HG03025 (cell line): ENCODE results near the gene BCL7A.
"Not testable (repeated sequence)": the region's sequence is repeated elsewhere in the genome, so short reads cannot be mapped to it uniquely, and the experiment has no call there.

Experiments
- ATAC-seq: cut with Tn5 transposase; IDR thresholded peaks from one replicate; pipeline ENCODE4 v1.9.1; 2021; ENCODE audit warnings: mild to moderate bottlenecking, moderate library complexity; ENCODE audit not compliant: unreplicated experiment, low FRiP score

Gene BCL7A

DNA sequence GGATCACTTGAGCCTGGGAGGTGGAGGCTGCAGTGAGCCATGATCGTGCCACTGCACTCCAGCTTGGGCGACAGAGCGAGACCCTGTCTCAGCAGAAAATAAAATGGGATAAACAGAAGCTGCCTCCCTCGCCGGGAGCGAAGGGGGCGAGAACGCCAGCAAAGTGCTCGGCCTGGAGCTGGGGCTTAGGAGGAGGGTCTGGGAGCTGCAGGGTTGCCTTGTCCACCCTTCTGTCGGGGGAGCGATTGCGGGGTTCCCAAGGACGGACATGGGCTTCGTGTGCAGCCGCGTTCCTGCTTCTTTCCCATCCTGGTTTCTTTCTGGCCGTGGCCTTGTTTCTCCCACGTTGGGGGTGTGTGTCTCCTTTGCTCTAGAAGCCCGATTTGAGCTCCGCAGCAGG lies 29.0 kb downstream of the BCL7A start:
- ATAC-seq: no peak

DNA sequence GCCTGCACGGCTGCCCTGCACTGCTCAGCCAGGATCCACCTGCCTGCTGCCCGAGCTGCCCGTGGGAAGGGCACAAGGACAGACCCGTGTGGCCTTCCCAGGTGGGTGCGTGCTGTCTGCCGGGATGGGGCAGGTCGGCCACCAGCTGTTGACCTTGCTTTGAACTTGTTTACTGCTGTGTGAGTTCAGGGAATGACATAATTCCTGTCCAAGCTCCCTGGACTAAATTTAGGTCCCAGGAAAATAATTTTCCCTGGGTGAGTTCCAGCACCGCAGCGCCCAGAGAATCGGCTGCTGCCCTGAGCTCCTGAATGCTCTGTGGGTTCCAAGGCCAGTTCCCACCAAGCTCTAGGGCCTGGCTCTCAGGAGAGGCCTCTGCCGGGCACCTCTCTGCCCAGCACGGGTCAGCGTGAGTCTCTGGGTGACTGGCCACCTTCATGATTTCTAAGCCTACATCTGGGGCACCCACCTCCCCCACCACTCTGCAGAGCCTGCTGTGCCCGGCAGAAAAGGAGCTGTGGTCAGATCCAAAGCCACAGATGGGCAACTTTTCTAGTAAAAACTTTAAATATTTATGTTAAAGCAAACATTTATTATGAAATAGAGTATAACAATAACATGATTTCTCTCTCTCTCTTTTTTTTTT lies 29.7 kb downstream of the BCL7A start:
- ATAC-seq: no peak

DNA sequence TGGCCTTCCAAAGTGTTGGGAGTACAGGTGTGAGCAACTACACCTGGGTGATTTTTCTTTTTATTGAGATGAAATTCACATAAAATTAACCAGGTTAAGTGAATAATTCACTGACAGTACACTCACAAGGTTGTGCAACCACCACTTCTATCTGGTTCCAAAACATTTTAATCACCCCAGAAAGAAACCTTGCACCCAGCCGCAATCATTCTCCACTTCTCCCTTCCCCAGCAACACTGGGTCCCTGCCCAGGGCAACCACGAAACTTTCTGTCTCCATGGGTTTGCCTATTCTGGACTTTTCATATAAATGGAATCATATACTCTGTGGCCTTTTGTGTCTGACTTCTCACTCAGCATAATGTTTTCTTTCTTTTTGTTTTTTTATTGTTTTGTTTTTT lies 30.6 kb downstream of the BCL7A start:
- ATAC-seq: no peak

DNA sequence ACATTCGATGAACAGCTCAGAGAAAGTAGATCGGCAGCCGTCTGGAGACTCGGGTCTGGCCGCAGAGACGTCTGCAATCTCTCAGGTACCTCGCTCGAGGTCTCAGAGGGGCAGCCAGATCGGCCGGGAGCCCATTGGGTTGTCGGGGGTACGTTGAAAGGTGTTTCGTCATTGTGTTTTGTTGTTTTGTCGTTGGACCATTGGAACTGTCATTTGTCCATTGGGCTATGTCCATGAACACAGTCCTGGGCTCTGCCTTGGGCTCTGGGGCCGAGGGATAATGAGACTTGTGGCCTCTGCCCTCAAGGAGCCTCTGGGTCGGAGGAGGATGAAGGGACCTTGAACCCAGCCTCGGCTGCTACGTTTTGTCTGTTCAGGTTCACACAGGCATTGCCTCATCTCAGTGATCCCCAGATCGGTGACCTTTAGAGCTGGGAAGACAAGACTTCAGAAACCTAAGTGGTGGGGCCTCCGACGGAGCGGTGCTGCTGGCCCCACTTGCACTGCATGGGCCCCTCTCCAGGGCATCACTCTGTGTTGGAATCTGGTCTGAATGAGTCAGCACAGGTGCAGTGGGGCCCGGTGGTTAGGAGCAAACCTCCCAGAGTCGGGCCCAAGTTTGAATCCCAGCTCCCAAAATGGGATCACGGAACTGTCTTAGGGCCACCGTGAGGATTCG lies 33.3 kb downstream of the BCL7A start:
- no peak for ATAC-seq

DNA sequence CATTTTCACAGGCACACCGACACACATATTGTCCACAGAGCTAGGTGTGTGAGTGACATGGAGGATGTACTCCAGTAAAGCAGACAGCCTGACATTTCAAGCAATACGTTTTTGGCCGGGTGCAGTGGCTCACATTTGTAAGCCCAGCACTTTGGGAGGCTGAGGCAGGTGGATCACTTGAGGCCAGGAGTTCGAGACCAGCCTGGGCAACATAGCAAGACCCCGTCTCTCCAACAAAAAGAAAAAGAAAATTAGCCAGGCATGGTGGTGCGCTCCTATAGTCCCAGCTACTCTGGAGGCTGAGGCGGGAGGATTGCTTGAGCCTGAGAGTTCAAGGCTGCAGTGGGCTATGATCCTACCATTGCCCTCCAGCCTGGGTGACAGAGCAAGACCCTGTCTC lies 34.7 kb downstream of the BCL7A start:
- ATAC-seq: not testable (repeated sequence)

DNA sequence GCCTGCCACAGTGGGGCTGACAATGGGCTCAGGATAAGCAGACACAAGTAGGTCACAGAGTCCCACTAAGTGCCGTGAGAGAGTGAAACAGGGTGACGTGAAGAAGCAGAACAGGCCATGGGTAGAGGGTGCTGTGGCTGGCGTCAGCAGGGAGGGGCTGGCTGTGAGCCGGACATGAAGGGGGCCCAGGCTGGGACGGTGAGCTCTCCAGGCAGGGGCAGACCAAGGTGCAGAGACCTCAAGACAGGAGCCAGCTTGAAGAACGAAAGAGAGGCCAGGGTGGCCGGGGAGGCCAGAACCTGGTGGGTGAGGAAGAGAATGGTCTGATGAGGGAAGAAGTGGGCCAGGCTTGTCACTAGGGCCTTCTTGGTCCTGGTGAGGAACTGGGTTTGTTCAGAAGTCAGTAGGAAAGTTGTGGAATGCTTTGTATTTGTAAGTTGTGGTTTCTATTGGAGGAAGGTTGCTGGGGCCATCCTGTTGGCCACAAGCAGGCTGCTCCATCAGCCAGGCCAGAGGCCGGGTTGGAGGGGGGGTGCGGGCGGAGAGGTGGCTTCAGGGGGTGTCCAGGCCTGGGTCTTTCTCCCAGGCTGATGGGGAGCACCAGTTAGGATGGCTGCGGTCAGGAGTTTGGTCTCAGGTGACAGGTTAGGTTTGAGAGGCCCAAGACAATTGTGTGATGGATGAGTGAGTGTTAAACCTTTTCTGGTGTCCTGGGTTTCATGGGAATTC lies 35.5 kb downstream of the BCL7A start:
- ATAC-seq: no peak

DNA sequence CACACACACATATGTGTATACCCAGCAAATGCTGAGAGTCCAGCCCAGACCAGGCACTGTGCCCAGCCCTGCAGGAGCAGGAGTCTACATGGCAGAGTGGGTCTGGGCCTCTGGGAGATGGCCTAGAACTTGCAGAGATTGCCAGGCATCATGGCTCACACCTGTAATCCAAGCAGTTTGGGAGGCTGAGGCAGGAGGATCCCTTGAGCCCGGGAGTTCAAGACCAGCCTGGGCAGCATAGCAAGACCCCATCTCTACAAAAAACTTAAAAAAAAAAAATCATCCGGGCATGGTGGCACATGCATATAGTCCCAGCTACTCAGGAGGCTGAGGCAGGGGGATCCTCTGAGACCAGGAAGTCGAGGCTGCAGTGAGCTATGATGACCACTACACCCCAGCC lies 36.1 kb downstream of the BCL7A start:
- ATAC-seq: no peak

DNA sequence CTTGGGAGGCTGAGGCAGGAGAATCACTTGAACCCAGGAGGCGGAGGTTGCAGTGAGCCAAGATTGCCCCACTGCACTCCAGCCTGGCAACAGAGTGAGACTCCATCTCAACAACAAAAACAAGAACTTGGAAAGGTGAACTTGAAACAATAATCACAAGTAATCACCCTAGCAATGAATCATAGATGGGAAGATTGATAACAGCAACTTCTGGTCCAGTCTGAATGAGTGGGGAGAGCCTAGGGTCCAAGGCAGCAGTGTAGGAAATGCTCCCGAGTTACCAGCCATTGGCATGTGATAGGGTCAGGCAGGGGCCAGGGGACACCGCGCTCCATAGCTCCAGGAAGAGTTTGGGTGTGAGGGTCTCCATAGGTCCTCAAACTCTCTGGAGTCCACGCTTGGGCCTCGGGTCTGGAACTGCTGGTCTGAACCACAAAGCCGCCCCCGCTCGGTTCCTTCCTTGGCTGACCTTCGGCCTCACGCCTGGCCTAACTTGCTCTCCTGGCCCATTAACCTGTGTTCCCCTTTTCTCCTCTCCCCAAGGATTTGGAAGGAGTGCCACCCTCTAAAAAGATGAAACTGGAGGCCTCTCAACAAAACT lies 37.0 kb downstream of the BCL7A start:
- ATAC-seq: no peak

DNA sequence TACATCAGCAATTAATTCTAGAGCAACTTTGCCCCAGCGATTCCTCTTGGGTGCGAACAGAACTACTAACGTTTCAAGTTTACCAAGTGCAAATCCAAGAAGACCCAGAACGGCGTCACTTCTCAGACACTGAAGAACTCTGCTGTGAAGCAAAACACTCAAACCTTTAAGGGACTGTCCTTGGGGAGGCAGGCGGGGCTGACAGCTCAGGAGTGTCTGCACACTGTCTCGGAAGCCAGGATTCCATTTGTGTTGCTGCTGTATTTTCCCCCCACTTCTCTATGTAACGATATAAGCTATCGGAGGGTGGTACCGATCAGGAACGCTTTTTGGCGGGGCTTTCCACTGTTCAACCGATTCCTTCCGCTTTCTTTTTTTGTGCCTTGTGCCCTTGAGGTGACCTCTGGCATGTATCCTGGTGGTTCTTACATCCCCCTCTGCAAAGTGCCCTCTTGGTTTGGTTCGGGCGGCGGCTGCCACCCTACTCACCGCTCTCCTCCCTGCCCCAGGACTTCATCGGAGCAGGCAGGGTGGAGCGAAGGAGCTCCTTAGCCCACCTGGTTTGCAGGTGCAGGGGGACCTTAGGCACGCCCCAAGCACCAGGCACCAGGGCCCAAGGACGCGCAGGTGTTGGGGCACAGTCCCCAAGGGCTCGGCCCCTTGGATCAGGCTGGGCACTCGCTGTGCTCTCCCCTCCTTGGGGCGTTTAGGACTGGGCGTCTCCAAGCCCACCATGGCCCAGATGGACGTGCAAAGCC lies 37.7 kb downstream of the BCL7A start:
- no peak for ATAC-seq

DNA sequence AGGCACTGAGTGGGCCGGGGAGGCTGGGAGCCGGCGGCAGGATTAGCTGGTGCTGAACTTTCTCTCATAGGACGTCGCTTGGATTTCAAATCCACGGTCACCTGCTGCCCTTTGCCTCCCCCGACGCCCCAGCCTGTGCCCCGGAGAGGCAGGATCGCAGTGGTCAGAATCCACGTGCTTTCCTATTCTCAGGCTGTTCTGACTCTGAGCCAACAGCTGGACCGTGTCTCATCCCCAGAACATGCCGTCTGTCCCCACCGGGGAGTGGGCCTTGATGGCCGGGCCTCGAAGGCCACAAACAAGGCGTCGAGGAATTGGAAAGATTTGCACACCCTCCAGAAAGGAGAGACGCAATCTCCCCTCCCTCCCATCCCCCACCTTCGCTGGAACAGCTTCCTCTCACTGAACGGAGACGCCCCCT lies 38.4 kb downstream of the BCL7A start:
- ATAC-seq: no peak

DNA sequence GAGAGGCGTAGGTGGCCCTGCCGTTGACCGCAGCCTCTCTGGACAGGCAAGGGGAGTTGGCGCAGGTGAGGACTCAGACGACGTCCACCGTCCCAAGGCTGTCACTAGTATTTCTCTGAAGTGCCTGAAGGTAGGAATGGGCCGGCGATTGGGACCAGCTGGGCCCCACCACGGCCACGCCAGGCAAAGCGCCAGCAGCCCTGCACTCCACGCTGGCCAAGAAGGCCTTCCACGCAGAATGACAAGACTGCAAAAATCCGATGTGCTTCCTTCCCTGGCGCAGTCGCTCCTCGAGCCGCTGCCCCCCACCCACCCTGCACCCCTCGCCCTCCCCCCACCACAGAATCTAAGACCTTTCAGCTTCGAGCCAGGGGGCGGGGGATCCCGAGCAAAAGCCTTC lies 39.6 kb downstream of the BCL7A start:
- no peak for ATAC-seq

DNA sequence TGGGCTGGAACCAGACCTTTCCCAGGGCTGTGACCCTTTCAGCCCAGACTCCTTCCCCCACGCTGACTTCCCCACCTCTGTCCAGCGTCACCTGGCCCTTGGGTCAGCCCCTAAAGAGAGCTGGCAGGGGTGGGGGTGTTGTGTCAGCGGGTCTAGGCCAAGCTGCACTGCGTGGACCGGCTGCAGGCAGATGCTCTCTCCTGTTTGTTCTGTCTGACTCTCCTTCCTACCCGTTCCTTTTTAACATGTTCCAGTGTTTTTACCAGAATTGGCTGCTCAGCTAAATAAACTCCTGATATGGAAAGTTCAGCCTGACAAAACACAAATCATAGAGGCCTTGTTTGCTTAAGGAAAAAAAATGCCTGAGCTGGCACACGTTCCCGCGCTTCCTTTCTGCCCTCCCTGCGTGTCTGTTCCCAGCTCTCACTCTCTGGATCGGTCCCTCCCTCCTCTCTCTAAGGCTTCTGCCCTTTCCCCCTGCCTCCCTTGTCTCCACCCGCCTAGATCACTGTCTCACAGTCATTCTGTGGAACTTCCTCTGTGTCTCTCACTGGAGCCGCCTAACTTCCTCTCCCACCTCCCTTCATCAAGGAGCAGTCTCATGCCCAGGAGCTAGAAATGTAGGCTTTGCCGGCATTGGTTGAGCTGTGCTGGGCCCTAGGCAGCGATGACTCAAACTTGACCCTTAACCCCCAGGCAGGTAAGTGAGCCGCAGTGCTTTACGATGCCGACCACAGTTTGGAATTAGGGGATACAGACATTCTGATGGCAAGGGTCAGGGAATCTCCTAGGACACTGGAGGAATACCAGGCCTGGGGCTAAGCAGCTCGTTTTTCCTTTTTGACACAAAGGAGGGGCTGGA lies 41.4 kb downstream of the BCL7A start:
- ATAC-seq: no peak

DNA sequence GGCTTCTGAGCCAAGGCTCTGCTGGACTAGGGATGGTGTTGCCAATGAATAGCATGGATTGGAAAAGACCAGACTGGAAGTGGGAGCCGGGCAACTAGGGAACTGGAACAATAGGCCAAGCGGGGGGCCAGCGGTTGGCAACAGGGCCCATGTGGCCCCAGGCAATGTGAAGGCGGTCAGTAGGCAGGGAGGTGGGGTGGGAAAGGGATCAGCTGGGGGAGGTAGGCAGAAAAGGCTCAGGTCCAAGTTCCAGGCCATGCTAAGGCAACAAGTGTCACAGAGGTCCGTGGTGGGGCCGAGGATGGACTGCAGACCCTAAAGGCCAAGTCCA lies 42.0 kb downstream of the BCL7A start:
- no peak for ATAC-seq

DNA sequence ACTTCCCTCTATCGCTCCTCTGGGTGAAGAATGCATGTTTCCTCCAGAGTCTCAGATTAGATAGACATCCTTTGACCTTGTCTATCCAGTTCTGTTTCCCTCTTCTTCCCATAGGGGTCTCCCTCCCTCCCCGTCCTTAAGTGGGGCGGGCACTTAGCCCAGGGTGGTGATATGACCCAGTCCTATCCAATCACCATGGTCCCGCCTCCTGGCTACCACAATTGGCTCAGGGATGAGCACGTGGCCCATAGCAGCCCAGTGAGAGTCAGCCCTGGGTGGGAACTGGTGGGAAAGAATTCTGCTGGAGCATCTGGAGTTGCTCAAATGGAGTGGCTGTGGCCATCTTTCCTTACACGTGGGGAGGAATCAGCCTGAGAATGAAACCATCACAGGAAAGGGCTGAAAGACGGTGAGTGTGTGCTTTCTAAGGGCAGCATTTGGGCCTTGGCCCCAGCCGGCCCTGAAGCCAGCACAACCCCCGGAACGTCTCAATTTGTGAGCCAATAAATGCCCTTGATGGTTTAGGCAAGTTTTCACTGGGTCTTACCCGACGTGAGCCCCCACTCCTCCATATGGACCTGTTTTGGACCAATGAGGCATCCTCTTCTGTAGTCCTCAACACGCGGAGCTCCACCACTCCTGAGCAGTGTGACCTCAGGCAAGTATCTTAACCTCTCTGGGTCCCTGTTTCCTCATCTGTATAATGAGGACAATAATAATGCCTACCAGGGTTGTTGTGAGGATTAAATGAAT lies 42.5 kb downstream of the BCL7A start:
- ATAC-seq: no peak

DNA sequence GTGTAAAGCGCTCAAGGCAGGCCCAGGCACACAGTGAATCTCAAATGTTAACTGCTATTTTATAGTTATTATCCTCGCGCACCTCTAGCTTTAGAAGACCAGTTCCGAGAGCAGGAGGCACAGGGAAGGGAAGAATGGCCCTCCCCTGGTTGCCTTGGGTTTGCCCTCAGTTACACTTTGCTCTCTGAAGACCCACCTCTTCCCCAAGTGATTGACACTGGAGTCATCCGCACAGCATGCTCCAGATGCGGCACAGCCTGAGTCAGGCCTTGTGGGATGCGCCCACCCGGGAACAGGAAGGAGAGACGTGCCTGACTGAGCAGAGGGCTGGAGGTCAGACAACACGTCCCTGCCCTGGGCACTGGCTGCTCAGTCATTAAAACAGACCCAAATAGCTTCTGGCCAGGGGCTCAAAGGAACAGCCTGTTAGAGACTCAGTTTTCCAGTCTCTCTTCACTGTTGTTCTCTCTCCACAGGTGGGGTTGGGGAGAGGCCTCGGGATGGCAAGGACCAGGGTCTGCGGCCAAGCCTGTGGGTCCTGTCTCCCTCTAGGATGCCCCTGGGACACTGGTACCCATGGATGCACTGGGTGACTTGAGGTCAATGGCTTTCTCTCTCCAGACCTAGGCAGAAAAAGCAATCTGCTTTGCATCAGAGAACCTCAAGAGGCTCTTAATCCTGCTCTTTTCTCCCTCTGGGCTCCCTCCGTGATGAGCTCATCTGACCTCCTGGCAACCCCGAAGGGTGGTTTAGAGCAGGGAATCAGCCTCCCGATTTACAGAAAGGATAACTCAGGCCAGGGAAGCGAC lies 43.3 kb downstream of the BCL7A start:
- no peak for ATAC-seq

DNA sequence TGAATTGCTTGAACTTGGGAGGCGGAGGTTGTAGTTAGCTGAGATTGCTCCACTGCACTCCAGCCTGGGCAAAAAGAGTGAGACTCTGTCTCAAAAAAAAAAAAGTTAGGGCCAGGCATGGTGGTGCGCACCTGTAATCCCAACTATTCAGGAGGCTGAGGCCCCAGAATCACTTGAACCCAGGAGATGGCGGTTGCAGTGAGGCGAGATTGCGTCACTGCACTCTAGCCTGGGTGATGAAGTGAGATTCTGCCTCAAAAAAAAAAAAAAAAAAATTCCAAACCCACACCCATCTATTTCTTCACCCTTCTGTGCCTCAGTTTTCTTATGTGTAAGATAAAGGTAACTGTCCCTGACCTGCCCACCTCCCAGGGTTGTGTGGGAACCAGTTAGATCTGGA lies 45.9 kb downstream of the BCL7A start:
- ATAC-seq: no peak

DNA sequence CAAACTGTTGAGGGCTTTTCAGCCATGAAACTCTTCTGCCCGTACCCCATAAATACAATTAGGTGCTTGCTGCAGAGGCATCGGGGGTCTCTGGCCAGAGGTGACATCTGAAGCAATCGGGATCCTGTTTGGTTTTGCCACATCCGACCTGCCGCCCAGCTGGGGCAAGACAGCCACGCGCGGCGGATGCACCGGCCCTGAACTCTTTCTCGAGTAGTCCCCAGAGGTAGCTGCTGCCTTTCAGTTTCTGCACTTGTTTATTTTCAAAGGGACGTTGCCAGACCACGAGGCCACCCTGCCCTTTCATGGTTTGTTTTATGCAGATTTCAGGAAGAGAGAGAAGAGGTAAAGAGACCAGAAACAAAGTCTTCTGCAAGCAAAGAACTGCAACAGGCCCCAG lies 46.3 kb downstream of the BCL7A start:
- peak; percentile 63 for ATAC-seq
